T47D (cell line): Measurements from ENCODE around the gene IL34.
"Not testable (repeated sequence)": the region's sequence is repeated elsewhere in the genome, so short reads cannot be mapped to it uniquely, and the experiment has no call there.

Source experiments
- DNase-seq, 2 experiments: peaks; one replicate each; pipeline versions ENCODE4 v3.0.0 to v3.0.0-alpha.2; 2011 to 2012; ENCODE audit warnings: low read depth in 1 of 2, low spot score in 1 of 2
- JUND ChIP-seq: IDR thresholded peaks from 2 replicates; pipeline ENCODE4 v1.6.1; 2012; ENCODE audit warnings: low read depth
- in situ Hi-C: cut with HindIII; loops from 2 replicates; pipeline ENCODE4 v1.10.0; 2016; ENCODE audit warnings: low sequenced_read_pairs, low pct_unique_long_range_greater_than_20kb

IL34 gene

GRCh38 chr16:70611224-70611598 is 35.1 kb upstream of the IL34 start:
- in situ Hi-C loops = no loop called here
- DNase-seq = no peak
- no peak for TF ChIP-seq JUND

- in situ Hi-C loops = no loop called here
- DNase-seq = no peak
- TF ChIP-seq JUND = no peak
Measured at GRCh38 chr16:70611785-70612303, 34.5 kb upstream of the IL34 start.

GRCh38 chr16:70612931-70613330 is 33.4 kb upstream of the IL34 start:
- DNase-seq = no peak
- no peak for TF ChIP-seq JUND
- in situ Hi-C loops = no loop called here

- no peak for TF ChIP-seq JUND
- in situ Hi-C loops = no loop called here
- DNase-seq = peak; percentile 19 to 30
Measured at GRCh38 chr16:70614208-70614951, 32.0 kb upstream of the IL34 start.

GRCh38 chr16:70615945-70616344 is 30.4 kb upstream of the IL34 start:
- in situ Hi-C loops = no loop called here
- no peak for DNase-seq
- no peak for TF ChIP-seq JUND

- in situ Hi-C loops, DNase-seq: not testable (repeated sequence)
Measured at GRCh38 chr16:70621864-70622263, 24.5 kb upstream of the IL34 start.

GRCh38 chr16:70627696-70628095 is 18.7 kb upstream of the IL34 start:
- DNase-seq = no peak
- in situ Hi-C loops = no loop called here

GRCh38 chr16:70630960-70631745 is 15.2 kb upstream of the IL34 start:
- in situ Hi-C loops = no loop called here
- no peak for TF ChIP-seq JUND
- DNase-seq = no peak

More at GRCh38 chr16:70627696-70628095, 18.7 kb upstream of the IL34 start:
- no peak for TF ChIP-seq JUND

- in situ Hi-C loops = no loop called here
- TF ChIP-seq JUND = no peak
- no peak for DNase-seq
Measured at GRCh38 chr16:70632273-70632672, 14.1 kb upstream of the IL34 start.

- DNase-seq, in situ Hi-C loops: not testable (repeated sequence)
Measured at GRCh38 chr16:70633617-70634016, 12.7 kb upstream of the IL34 start.

GRCh38 chr16:70634861-70635260 is 11.5 kb upstream of the IL34 start:
- no peak for TF ChIP-seq JUND
- in situ Hi-C loops = no loop called here
- DNase-seq = no peak

- in situ Hi-C loops = no loop called here
- no peak for DNase-seq
- TF ChIP-seq JUND = no peak
Measured at GRCh38 chr16:70635336-70636016, 10.9 kb upstream of the IL34 start.
